ENCODE data around the gene SLC2A9.

Gene SLC2A9

GRCh38 chr4:10020871-10021652 lies at the start of gene SLC2A9:
SLC2A9 (minus strand) TSS chr4:10021497; CDS start chr4:10021429, 68 bp downstream.
- peak; percentile 27 for DNase-seq

- DNase-seq, result no peak
Measured at GRCh38 chr4:10069075-10069642, 47.9 kb upstream of the SLC2A9 start.

- DNase-seq, result no peak
Measured at GRCh38 chr4:10066670-10067651, 45.7 kb upstream of the SLC2A9 start.

GRCh38 chr4:10066206-10066605 lies 44.9 kb upstream of the SLC2A9 start:
- DNase-seq, result no peak

GRCh38 chr4:10063544-10064300 lies 42.4 kb upstream of the SLC2A9 start:
- no peak for DNase-seq

GRCh38 chr4:10061650-10062415 lies 40.5 kb upstream of the SLC2A9 start:
- no peak for DNase-seq

- DNase-seq, result no peak
Measured at GRCh38 chr4:10058371-10058770, 37.1 kb upstream of the SLC2A9 start.

- no peak for DNase-seq
Measured at GRCh38 chr4:10057023-10057395, 35.7 kb upstream of the SLC2A9 start.

- DNase-seq, result no peak
Measured at GRCh38 chr4:10056334-10057022, 35.2 kb upstream of the SLC2A9 start.

- no peak for DNase-seq
Measured at GRCh38 chr4:10055871-10056270, 34.6 kb upstream of the SLC2A9 start.

GRCh38 chr4:10054571-10055041 lies 33.3 kb upstream of the SLC2A9 start:
- no peak for DNase-seq

GRCh38 chr4:10053635-10054453 lies 32.5 kb upstream of the SLC2A9 start:
- no peak for DNase-seq

GRCh38 chr4:10051517-10052135 lies 30.3 kb upstream of the SLC2A9 start:
- no peak for DNase-seq

- DNase-seq, result no peak
Measured at GRCh38 chr4:10050721-10051120, 29.4 kb upstream of the SLC2A9 start.

- no peak for DNase-seq
Measured at GRCh38 chr4:10050261-10050661, 29.0 kb upstream of the SLC2A9 start.

GRCh38 chr4:10048941-10049697 lies 27.8 kb upstream of the SLC2A9 start:
- DNase-seq, result no peak

GRCh38 chr4:10047967-10048366 lies 26.7 kb upstream of the SLC2A9 start:
- DNase-seq, result no peak

- no peak for DNase-seq
Measured at GRCh38 chr4:10046471-10046870, 25.2 kb upstream of the SLC2A9 start.

GRCh38 chr4:10045481-10045880 lies 24.2 kb upstream of the SLC2A9 start:
- DNase-seq, result no peak
